ENCODE data around the gene PRKCE. TPM values are rescaled to one million over a fixed set of nuclear protein-coding genes. Genes with fewer than 3 reads are reported as not detected.
"Not testable (repeated sequence)": the region's sequence is repeated elsewhere in the genome, so short reads cannot be mapped to it uniquely, and the experiment has no call there.

Gene PRKCE
- total RNA-seq, 1 donor from 2014 or later, result 19.4 TPM

GRCh38 chr2:45901468-45902032 lies 250.1 kb downstream of the PRKCE start:
- intact Hi-C loops (cut with micrococcal nuclease), result no loop called here

- intact Hi-C loops (cut with micrococcal nuclease), result no loop called here
Measured at GRCh38 chr2:45902380-45902779, 250.9 kb downstream of the PRKCE start.

GRCh38 chr2:45902781-45903375 lies 251.4 kb downstream of the PRKCE start:
- intact Hi-C loops (cut with micrococcal nuclease), result no loop called here

GRCh38 chr2:45904267-45904945 lies 252.9 kb downstream of the PRKCE start:
- intact Hi-C loops (cut with micrococcal nuclease), result no loop called here

GRCh38 chr2:45904946-45905631 lies 253.6 kb downstream of the PRKCE start:
- intact Hi-C loops (cut with micrococcal nuclease), result no loop called here

GRCh38 chr2:45905632-45905958 lies 254.1 kb downstream of the PRKCE start:
- intact Hi-C loops (cut with micrococcal nuclease), result no loop called here

- intact Hi-C loops (cut with micrococcal nuclease), result no loop called here
Measured at GRCh38 chr2:45907592-45907991, 256.1 kb downstream of the PRKCE start.

GRCh38 chr2:45908316-45909170 lies 257.1 kb downstream of the PRKCE start:
- intact Hi-C loops (cut with micrococcal nuclease), result no loop called here

- intact Hi-C loops (cut with micrococcal nuclease), result no loop called here
Measured at GRCh38 chr2:45909171-45909565, 257.7 kb downstream of the PRKCE start.

- intact Hi-C loops (cut with micrococcal nuclease), result no loop called here
Measured at GRCh38 chr2:45909677-45910191, 258.3 kb downstream of the PRKCE start.

GRCh38 chr2:45910473-45911060 lies 259.1 kb downstream of the PRKCE start:
- intact Hi-C loops (cut with micrococcal nuclease), result no loop called here

GRCh38 chr2:45911538-45911937 lies 260.1 kb downstream of the PRKCE start:
- intact Hi-C loops (cut with micrococcal nuclease), result no loop called here

- intact Hi-C loops (cut with micrococcal nuclease), result no loop called here
Measured at GRCh38 chr2:45912109-45912508, 260.6 kb downstream of the PRKCE start.

- intact Hi-C loops (cut with micrococcal nuclease), result no loop called here
Measured at GRCh38 chr2:45913539-45913938, 262.1 kb downstream of the PRKCE start.

- intact Hi-C loops (cut with micrococcal nuclease), result no loop called here
Measured at GRCh38 chr2:45915523-45915922, 264.0 kb downstream of the PRKCE start.

- intact Hi-C loops (cut with micrococcal nuclease), result not testable (repeated sequence)
Measured at GRCh38 chr2:45917561-45918176, 266.2 kb downstream of the PRKCE start.

GRCh38 chr2:45918463-45919159 lies 267.1 kb downstream of the PRKCE start:
- intact Hi-C loops (cut with micrococcal nuclease), result no loop called here

GRCh38 chr2:45919160-45919650 lies 267.7 kb downstream of the PRKCE start:
- intact Hi-C loops (cut with micrococcal nuclease), result no loop called here

- intact Hi-C loops (cut with micrococcal nuclease), result no loop called here
Measured at GRCh38 chr2:45919711-45920111, 268.2 kb downstream of the PRKCE start.

GRCh38 chr2:45921921-45922320 lies 270.4 kb downstream of the PRKCE start:
- intact Hi-C loops (cut with micrococcal nuclease), result no loop called here

Data from T-helper 2 cell treated with Interferon-gamma antibody and Interleukin-4, amounts not matched to agents 100 ng/mL and 5 ng/mL, for 36 hours (primary cell).